Measurements from ENCODE around the gene RAB21. TPM values are rescaled to one million over a fixed set of nuclear protein-coding genes. Genes with fewer than 3 reads are reported as not detected.
"Not testable (repeated sequence)": the region's sequence is repeated elsewhere in the genome, so short reads cannot be mapped to it uniquely, and the experiment has no call there.

Gene RAB21
- total RNA-seq, 1 donor from 2014 or later = 29.2 TPM

DNA sequence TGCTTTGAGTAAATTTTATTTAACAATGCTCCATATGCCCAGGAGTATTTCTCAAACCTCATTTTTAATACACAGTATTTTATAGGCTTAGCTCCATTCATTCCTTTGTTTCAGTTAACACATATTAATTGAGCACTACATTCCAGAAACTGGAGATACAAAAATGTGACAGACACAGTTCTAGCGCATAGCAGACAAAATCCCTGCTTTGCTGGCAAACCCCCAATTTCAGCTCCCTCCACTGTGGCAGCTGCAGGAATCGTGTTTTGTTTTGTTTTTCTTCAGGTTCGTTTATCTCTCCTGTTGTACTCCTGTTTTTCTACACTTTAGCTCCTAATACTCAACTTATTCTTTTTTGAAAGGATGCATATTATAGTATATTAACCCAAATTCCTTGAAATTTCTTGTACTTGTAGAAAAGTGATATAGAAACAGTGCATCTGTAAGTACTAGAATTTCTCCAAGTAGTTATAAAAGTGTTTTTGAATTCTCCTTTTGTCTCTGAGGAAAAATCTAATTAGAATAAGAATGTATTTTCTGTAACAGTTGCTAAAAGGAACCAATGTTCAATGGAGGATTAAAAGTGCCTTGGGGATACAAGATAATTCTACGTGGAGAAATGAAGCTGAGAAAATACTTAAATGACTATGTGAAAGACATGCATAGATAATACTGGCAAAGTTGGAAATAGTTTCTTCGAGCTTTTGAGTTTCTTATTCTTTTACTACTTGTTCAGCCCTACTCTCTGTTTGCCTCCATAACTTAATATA lies 6.4 kb upstream of the RAB21 start:
- DNase-seq (ENCODE audit: low spot score) (no peak), ATAC-seq (no peak)

DNA sequence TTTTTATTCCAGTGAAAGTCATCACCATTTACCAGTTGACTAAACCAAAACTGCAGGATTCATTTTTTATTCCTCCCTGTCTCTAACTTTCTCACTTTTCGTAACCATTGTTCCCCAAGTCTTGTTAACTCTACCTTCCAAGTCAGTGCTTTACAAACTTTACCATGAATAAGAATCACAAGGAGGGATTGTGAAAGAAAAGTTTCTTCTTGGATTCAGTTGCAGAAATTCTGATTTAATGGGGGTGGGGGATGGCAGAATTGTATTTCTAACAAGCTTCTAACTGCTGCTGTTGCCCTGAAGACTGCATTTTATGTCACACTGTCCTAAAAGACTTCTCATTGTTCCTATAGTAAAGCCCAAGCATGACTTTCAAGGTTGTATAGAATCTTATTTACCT lies 5.0 kb upstream of the RAB21 start:
- DNase-seq (ENCODE audit: low spot score) = no peak
- ATAC-seq = no peak

DNA sequence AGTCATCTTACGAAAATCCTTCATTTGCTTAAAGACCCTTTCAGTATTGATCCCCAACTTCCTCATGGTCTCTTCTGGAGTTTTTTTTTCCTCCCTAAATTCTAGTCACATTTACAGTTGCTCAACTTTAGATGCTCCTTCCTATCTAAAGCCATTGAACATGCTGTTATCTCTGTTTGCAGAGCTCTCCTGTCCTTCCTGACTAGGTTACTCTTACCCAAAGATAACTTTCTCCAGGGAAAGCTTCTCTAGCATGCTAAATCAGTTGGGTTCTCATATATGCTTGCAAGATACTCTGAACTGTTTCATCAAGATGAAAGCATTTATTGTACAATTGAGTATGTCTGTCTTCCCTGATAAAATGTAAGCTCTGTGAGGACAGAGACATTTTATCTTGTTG lies 1.8 kb upstream of the RAB21 start:
- ATAC-seq = no peak
- DNase-seq (ENCODE audit: low spot score) = no peak

DNA sequence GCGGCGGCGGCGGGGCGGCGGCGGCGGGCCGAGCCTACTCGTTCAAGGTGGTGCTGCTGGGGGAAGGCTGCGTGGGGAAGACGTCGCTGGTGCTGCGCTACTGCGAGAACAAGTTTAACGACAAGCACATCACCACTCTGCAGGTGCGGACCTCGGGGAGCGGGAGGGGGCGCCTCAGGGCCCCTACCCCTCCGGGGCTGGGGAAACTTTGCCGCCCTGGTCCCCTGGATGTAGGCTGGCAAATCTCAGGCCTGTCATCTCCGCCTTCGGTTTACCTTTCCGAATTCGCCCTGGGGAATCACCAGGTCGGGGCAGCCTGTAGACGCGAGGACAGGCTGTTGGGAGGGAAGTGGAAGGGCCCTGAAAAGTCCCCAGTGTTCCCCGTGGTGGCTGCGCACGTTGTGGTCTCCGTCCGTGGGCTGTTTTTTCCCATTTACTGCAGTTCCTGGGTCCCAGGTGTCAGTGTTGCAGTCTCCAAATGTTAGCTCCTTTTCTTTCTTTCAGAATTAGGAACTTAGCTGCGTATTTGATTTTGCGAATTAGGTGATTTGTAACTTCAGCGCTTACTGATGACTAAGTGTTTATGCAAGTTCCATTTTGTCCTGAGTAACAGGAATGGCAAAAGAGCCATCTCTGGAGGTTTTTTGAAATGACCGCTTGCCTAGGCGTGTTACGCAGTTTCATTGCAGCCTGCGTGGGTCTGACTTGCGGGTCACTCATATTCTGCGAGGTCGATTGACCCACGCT lies 656 bp downstream of the RAB21 start:
- ATAC-seq (peak; percentile 42), DNase-seq (ENCODE audit: low spot score) (peak; percentile 56)

DNA sequence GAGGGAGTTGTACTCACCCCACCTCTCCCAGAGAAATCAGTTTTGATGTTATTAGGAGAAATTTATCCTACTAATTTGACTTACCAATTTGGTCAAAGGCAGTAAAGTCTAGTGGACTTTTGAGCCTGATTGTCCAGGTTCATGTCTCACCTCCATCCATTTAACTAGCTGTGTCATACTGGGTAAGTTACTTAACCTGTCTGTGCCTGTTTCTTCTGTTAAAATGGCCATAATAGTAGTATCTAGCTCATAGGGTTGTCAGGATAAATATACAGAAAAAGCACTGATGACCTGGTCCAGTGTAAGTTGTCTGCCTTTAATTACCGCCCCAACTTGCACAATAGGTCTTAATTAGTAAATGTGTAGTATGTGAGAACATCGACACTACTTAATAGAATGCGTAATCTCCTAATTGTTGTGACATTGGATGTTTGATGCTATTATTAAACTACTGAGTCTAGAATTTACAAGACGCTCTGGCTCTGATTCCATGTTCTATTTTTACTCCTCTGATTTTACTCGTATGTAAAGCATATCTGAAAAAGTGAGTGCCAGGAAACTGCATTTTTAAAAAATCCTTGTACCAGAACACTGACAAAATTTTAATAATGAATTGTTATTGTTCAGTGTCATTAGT lies 1.5 kb downstream of the RAB21 start:
- ATAC-seq = no peak
- DNase-seq (ENCODE audit: low spot score) = no peak

DNA sequence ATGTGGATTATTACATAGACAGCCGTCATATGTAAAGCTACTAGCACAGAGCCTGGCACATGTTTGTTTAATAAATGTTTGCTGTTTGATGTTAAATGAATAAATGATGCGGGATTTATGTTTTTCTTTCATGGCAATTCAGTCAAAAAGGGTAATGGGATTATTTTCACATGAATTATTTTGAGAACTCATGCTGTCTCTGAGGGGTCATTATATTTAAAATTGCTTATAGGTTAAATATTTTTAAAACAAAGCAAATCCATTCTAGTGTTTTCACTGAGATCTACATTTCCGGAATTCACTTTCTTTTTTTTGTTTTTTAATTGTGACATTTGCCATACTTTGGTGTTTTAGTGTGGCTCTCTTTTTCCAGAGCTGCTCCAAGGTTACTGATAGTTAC lies 5.3 kb downstream of the RAB21 start:
- ATAC-seq = no peak

DNA sequence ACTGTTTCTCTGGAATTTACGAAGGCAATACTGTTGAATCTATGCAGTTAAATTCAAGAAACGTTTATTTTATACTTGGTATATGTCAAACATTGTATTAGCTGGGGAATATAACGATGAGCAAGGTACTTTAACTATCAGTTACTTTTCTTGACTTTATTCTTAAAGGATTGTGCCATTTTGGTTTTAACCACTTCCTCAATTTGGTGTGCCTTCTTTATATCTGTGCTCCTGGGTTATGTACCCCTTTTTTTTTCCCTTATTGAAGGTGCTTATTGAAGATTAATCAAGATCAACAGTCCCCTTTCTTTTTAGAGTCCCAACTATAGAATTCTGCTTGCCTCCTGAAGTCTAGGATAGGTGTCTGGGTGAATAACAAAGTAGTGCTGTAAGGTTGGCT lies 5.8 kb downstream of the RAB21 start:
- ATAC-seq (no peak), DNase-seq (ENCODE audit: low spot score) (no peak)

More for the DNA sequence above, 5.3 kb downstream of the RAB21 start:
- DNase-seq (ENCODE audit: low spot score) = no peak

DNA sequence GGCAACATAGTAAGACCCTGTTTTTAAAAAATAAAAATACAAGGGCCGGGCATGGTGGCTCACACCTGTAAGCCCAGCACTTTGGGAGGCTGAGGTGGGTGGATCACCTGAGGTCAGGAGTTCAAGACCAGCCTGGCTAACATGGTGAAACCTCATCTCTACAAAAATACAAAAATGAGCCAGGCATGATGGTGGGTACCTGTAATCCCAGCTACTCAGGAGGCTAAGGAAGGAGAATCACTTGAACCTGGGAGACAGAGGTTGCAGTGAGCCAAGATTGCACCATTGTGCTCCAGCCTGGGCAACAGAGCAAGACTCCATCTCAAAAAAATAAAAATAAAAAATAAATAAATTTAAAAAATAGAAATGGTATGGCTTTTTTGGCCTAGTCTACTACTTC lies 6.7 kb downstream of the RAB21 start:
- not testable (repeated sequence) for DNase-seq (ENCODE audit: low spot score); ATAC-seq

DNA sequence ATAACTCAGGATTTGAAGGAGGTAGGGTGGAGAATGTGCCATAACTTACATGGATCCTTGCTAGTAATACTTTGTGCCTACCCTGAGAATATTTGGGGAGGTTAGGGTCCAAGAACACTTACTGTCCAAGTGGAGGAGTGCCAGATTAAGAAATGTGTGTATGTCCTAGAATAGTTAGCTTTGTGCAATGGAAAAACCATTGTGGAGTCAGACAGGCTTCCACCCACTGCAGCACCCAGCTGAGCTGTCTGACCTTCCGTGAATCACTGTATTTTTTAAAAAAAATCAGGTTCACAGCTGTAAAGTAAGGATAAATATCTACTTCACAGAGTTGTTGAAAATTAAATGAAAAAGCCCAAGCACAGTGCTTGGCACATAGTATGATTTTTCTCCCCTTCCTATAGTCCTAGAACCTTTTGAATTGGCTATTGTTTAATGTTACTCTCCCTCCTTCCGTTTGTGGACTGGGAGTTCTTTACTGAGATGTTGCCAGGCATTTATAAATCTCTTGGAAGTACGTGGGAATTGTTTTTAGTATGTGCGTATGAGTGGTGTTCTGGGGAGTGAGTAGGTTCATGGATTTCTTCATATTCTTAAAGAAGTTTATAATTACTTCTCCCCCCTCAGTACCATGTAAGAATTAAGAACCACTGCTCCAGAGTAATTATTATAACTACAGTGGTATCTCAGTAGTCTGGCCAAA lies 9.2 kb downstream of the RAB21 start:
- DNase-seq (ENCODE audit: low spot score) = no peak
- no peak for ATAC-seq

DNA sequence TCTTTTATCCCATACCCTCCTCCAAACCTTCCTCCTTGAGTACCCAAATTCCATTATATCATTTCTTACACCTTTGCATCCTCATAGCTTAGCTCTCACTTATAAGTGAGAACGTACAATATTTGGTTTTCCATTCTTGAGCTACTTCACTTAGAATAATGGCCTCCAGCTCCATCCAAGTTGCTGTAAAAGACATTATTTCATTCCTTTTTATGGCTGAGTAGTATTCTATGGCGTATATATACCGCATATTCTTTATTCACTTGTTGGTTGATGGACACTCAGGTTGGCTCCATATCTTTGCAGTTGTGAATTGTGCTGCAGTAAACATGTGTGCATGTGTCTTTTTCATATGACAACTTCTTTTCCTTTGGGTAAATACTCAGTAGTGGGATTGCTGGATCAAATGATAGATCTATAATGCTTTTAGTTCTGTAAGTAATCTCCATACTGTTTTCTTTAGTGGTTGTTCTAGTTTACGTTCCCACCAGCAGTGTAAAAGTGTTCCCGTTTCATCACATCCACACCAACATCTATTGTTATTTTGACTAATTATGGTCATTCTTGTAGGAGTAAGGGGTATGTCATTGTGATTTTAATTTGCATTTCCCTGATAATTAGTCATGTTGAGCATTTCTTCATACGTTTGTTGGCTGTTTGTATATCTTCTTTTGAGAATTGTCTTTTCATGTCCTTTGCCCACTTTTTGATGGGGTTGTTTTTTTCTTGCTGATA lies 10.1 kb downstream of the RAB21 start:
- DNase-seq (ENCODE audit: low spot score) = no peak
- no peak for ATAC-seq

DNA sequence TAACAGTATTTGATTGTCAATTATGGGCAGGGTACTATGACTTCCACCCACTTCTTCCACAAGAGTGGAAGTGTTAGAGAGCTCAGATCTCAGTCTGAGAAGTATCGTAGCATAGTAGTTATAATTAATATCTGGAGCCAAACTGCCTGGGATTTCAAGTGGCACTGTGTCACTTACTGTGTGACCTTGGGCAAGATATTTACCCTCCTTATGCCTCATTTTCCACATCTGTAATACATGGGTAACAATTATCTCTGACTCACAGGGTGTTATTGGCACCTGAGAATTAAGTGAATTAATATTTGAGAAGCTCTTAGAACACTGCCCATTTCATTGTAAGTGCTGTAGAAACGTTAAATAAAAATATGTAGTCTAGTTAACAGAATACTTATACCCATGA lies 11.5 kb downstream of the RAB21 start:
- no peak for ATAC-seq

DNA sequence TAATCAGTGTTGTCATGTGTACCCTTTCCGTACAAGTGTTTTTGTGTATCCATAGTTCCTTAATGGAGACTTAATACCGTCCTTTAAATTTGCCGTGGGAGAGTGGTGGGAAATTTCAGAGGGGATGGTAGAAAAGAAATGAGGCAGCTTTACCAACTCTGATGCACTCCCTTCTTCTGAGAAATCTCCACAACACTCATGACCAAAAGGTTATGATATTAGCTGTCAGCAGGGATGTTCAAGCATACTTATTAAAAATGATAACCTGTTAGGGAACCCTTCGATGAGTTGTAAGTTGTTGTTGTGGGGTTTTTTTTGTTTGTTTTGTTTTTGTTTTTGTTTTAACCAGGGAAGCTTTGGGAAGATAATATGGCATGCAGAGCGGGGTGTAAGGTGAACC lies 12.5 kb downstream of the RAB21 start:
- DNase-seq (ENCODE audit: low spot score) (no peak), ATAC-seq (no peak)

More for the DNA sequence above, 11.5 kb downstream of the RAB21 start:
- no peak for DNase-seq (ENCODE audit: low spot score)

DNA sequence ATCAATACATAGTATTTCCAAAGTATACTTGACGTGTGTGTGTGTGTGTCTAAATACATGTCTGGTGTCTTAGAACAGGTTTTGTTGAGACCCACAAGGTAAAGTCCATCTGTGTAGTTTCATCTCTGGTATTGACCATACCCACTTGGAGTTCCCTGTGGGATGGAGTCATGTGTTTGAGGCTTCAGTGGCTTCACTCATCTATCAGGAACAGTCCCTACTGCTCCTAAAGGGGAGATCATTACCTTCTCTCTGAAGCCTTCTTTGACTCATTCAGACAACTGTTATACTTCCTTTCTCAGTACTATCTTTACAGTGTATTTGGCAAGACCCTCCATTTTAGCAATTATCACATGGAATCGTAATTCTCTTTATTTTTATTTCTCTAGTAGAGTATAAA lies 14.2 kb downstream of the RAB21 start:
- ATAC-seq (no peak), DNase-seq (ENCODE audit: low spot score) (no peak)

DNA sequence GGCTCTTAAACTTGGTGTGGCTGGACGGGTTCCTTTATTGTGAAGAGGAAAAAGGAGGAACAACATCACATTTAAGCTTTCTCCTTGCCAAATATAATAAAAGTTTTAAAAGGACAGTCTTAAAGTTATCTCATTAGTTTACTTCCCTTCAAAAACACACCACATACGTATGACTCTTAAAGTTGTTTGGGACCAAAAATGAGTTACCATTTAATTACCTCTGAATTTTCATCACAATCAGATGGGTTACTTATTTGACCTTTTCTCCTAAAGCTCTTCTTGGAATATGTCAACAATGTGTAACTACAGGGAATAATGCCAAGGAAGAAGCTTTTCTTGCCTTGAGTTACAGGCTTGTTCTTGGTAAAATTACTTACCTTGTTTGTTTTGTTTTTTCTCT lies 16.4 kb downstream of the RAB21 start:
- DNase-seq (ENCODE audit: low spot score) = no peak

DNA sequence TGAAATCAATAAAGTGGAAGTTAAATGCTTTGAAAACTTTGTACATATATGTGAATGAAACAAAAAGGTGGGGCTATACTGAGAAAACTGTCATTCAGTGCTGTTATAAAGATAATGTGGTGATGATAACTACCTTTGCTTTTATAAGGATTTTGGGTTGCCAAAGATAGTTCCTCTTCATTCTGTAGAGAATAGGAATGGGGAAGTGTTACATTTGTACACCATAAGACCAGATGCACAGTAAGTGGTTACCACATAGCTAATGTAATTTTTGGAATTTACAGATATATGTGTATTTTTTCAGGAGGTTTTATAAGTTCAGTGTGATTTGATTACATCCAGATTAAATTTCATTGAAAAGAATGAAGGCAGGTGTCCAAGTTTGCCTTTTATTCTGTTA lies 18.1 kb downstream of the RAB21 start:
- ATAC-seq (no peak), DNase-seq (ENCODE audit: low spot score) (no peak)

More for the DNA sequence above, 16.4 kb downstream of the RAB21 start:
- ATAC-seq = no peak

DNA sequence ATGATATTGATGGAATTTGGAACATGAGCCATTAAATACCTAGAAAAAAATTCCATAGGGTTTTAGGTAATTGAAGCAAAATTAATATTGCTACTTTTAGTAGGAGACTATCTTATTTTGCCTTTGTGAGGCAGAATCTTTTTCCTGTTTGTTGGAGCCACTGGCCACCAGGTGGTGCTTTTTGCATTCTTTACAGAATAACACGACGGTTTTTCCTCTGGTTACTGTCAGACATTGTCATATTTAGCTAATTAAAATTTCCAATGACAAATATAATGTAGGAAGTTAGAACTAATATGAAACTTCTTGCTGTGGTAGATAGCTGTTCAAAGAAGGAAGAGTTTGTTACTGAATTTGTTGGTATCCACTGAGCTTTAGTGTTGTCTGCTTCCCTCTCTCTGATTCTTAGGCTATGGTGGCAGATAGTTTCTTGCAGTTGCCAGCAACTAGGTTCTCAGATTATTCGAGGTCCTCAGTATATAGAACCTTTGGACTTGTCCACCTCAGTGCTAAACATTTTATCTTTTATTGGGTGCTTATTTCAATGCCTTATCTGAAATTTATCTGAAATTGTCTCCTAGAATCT lies 25.7 kb downstream of the RAB21 start:
- peak; percentile 80 for ATAC-seq

DNA sequence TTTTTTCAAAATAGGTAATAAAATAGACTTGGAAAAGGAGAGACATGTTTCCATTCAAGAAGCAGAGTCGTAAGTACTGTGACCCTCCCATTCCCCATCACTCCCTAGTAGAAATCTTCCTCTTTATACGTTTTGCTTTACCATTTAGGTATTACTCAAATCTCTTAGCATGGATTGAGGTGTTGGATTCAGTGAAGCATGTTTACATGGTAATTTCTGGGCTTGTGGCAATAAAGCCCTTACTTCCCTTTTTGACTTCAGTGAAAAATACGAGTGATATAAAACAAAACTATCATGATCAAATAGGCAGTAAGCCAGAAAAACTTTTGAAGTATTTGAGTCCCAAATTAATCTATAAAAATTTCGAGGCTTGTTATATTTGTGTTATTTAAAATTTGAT lies 27.4 kb downstream of the RAB21 start:
- ATAC-seq = no peak

More for the DNA sequence above, 25.7 kb downstream of the RAB21 start:
- DNase-seq (ENCODE audit: low spot score) = no peak

DNA sequence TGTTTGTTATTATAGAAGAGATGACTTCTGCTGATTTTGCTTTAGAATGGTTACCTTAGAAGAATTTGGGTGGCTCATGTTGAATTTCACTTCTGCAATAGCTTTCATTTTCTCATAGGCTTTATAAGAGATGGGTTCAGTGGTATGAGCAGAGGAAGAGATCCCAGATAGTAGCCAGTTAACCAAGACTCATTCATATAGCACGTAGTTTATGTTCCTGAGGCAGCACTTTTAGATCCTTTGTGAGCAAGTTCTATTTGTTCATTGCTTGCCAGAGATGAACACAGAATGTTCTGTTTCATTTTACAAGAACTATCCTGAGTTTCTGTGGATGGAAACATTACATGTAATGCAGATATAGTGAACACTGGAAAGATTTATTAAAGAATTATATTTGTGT lies 32.2 kb downstream of the RAB21 start:
- DNase-seq (ENCODE audit: low spot score) = no peak
- ATAC-seq = no peak

More for the DNA sequence above, 27.4 kb downstream of the RAB21 start:
- no peak for DNase-seq (ENCODE audit: low spot score)

DNA sequence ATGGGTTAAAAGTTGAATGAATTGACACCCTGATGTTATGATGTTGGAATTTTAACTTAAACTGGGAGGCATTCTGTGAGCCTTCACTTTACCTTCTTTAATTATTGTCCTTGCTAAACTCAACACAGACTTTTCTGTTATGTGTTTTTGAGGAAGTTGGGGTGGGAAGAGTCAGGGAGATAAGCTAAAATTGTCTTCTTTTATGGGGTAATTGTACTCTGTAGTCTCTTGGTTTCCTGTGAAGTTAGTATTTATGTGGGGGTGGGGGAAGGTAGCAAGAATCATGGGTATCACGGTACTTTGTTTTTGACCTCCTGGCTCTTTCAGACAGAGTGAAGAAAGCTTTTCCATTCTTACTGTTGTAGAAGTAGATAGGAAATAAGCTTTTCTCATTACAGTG lies 32.9 kb downstream of the RAB21 start:
- ATAC-seq (peak; percentile 29), DNase-seq (ENCODE audit: low spot score) (no peak)

DNA sequence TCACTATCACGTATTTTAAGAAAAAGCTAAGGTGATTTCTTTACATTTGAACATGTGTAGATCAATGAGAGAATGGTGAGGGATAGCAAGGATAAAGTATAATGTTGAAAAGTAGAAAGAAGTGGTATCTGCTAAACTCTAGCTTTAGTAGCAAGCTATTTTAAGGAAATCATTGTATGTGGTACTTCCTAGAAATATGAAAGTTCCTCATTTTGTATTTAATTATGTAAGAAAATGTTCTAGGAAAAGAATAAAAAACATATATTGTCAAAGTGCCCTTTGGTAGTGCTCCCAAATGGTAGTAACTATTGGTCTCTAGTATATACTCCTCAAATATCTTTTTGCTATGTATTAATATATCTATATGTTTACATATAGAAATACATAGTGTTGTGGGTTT lies 35.7 kb downstream of the RAB21 start:
- ATAC-seq (no peak), DNase-seq (ENCODE audit: low spot score) (no peak)
